Upper lobe of right lung (tissue), 1 donor: ENCODE measurements around the gene EPHA10. TPM values are rescaled to one million over a fixed set of nuclear protein-coding genes. Genes with fewer than 3 reads are reported as not detected.
"Not testable (repeated sequence)": the region's sequence is repeated elsewhere in the genome, so short reads cannot be mapped to it uniquely, and the experiment has no call there.

ENCODE experiments used
- ATAC-seq: fragments of 200-7000 bp; cut with Tn5 transposase; one replicate; pipeline ENCODE4 v1.9.1; 2020; ENCODE audit warnings: mild to moderate bottlenecking, moderate library complexity
- DNase-seq: peaks from one replicate; pipeline ENCODE4 v3.0.0-alpha.2; 2020
- H3K27ac ChIP-seq: fragments of 200-600 bp; one replicate; pipeline ENCODE4 v1.8.0; 2022
- H3K27me3 ChIP-seq: fragments of 200-600 bp; one replicate; pipeline ENCODE4 v1.8.0; 2022; ENCODE audit warnings: mild to moderate bottlenecking
- H3K36me3 ChIP-seq: fragments of 200-600 bp; one replicate; pipeline ENCODE4 v1.8.0; 2022
- H3K4me1 ChIP-seq: fragments of 200-600 bp; one replicate; pipeline ENCODE4 v1.8.0; 2022
- H3K4me3 ChIP-seq: fragments of 200-600 bp; one replicate; pipeline ENCODE4 v1.8.0; 2022; ENCODE audit warnings: mild to moderate bottlenecking
- H3K9me3 ChIP-seq: fragments of 200-600 bp; one replicate; pipeline ENCODE4 v1.8.0; 2022
- intact Hi-C: fragments of 100-400 bp; cut with DNase I; formaldehyde crosslinking; loops from one replicate; pipeline ENCODE4 v1.11.0; 2022
- total RNA-seq: library from RNA; stranded (reverse); fragmentation: NEBNext Ultra II Directional; extraction: Animal tissue kit (Norgen Biotek cat#: 25700); gene quantifications from one replicate; pipeline ENCODE4 v1.2.1, GENCODE V29; 2021
- TF ChIP-seq, protein P1 (sequence below): fragments of 200-600 bp; IDR thresholded peaks from one replicate; pipeline ENCODE4 v1.8.0; 2022; ENCODE audit warnings: antibody characterized with exemption
- donor health status: DM: no; HTN: yes; CAD: no; lungs with severe emphysema.

EPHA10 gene
- total RNA-seq, 1 donor from 2014 or later = 1.4 TPM

DNA sequence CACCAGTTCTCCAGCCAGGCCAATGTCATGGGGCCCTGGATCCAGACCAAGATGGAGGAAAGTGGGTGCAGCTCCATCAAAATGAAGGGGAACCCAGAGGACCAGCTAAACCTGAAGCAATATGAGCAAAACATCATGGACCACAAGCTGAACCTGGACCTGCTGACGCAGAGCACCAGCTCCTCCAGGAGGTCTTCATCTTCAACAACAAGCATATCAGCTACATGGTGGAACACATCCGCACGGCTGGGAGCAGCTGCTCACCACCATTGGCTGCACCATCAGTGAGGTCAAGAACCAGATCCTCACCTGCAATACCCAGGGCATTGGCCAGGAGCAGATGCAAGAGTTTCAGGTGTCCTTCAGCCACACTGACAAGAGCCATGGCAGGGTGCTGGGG, 13.7 kb upstream of the EPHA10 start:
- Histone ChIP-seq H3K4me3 (no peak overlapping the region), H3K9me3 (no peaks in the 10 kb centered on the region), H3K27me3 (peaks cover 4% of the 10 kb centered on the region), H3K36me3 (no peaks in the 10 kb centered on the region), H3K27ac (no peak overlapping the region), H3K4me1 (no peaks in the 10 kb centered on the region)
- DNase-seq = no peak
- TF ChIP-seq, protein P1, sequence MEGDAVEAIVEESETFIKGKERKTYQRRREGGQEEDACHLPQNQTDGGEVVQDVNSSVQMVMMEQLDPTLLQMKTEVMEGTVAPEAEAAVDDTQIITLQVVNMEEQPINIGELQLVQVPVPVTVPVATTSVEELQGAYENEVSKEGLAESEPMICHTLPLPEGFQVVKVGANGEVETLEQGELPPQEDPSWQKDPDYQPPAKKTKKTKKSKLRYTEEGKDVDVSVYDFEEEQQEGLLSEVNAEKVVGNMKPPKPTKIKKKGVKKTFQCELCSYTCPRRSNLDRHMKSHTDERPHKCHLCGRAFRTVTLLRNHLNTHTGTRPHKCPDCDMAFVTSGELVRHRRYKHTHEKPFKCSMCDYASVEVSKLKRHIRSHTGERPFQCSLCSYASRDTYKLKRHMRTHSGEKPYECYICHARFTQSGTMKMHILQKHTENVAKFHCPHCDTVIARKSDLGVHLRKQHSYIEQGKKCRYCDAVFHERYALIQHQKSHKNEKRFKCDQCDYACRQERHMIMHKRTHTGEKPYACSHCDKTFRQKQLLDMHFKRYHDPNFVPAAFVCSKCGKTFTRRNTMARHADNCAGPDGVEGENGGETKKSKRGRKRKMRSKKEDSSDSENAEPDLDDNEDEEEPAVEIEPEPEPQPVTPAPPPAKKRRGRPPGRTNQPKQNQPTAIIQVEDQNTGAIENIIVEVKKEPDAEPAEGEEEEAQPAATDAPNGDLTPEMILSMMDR = no peak
- ATAC-seq = no peak
- intact Hi-C loops = no loop called here

DNA sequence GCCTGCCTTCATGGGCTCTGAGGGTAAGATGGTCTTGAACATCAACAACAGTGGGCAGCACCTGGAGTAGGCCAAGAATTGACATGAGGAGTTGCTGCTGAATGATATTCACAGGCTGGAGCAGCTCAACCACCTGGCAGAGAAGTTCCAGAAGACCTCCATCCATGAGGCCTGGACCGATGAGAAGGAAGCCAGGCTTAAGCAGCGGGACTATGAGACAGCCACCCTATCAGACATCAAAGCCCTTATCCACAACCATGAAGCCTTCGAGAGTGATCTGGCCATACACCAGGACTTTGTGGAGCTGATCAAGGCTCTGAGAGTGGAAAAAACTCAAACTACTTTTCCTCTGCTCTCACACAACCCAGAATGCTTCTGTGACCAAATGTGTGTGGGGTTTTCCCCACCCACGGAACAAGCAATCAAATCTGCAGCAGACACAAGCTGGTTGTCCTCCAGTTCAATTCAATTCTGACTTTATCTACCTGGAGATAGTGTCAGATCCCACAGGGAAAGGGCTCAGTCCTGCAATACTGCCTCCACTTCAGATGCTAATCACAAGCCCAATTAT, 12.1 kb upstream of the EPHA10 start:
- ATAC-seq (no peak), DNase-seq (no peak)
- Histone ChIP-seq H3K4me1 (no peaks in the 10 kb centered on the region), H3K27me3 (peaks cover 4% of the 10 kb centered on the region), H3K27ac (no peak overlapping the region), H3K9me3 (no peaks in the 10 kb centered on the region), H3K36me3 (no peaks in the 10 kb centered on the region), H3K4me3 (no peak overlapping the region)
- TF ChIP-seq, protein P1 = no peak
- intact Hi-C loops = no loop called here

DNA sequence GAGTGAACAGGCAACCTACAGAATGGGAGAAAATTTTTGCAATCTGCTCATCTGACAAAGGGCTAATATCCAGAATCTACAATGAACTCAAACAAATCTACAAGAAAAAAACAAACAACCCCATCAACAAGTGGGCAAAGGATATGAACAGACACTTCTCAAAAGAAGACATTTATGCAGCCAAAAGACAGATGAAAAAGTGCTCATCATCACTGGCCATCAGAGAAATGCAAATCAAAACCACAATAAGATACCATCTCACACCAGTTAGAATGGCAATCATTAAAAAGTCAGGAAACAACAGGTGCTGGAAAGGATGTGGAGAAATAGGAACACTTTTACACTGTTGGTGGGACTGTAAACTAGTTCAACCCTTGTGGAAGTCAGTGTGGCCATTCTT, 6.5 kb upstream of the EPHA10 start:
- not testable (repeated sequence) for DNase-seq, H3K27ac ChIP-seq, ATAC-seq

DNA sequence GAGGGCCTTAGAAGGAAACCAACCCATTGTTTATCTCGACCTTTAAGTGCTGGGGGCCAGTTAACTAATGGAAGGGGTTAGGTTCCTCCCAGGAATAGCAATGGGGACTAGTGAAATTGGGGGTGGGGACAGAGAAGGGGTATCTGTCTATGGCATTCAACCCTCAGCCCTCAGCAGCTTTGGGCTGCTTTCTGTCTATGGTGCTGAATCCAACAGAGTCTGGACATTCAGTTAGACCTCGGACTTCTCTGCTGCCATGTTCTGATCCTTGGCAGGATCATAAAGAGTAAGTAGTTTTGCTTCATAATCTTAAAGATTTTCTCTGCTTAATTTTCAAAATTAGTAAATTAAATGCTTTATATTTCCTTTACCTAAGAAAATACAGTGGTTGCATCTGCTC, 2.6 kb upstream of the EPHA10 start:
- no peaks in the 10 kb centered on the region for H3K4me1 ChIP-seq
- H3K27me3 ChIP-seq = peaks cover 65% of the 10 kb centered on the region
- TF ChIP-seq, protein P1 = no peak
- no peak for DNase-seq
- H3K9me3 ChIP-seq = no peaks in the 10 kb centered on the region
- intact Hi-C loops = no loop called here
- no peak for ATAC-seq
- H3K4me3 ChIP-seq = no peak overlapping the region
- H3K27ac ChIP-seq = no peak overlapping the region
- H3K36me3 ChIP-seq = no peaks in the 10 kb centered on the region

More for the DNA sequence above, 6.5 kb upstream of the EPHA10 start:
- intact Hi-C loops, H3K9me3 ChIP-seq, H3K36me3 ChIP-seq, H3K4me1 ChIP-seq, H3K4me3 ChIP-seq: not testable (repeated sequence)
- H3K27me3 ChIP-seq = peaks cover 32% of the 10 kb centered on the region

DNA sequence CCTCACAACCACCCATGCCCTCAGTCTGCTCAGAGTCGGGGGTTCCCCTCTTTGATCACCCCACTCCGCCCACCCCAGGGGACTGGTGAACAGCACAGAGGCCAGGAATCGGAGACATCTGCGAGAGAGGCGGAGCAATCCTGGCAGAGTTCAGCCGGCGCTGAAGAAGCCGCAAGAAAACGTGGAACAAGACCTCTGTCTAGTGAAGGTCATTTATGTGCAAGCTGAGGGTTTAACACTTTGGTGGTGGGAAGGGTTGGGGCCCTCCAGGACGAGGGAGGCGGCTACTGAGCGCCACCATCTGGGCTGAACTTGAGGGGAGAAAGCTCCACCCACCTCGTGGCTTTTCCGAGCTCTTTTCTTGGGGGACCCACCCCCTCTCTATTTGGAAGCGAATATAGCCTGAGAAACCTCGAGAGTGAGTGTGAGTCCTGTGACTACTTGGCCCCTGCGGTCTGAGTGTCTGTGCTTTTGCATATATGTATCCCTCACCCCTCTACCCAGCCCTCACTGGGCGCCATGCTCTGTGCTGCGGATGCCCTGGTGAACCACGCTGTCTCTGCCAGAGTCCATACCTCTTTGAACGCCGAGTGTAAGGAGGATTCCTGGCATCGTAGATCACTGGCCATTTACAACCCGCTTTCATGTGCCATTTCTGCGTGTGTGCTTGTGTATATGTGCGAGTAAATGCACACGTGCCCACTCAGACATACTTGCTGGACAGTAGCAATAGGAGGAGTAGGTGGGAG, 1.2 kb upstream of the EPHA10 start:
- Histone ChIP-seq H3K4me1 (no peaks in the 10 kb centered on the region), H3K9me3 (no peaks in the 10 kb centered on the region), H3K27ac (no peak overlapping the region), H3K4me3 (no peak overlapping the region), H3K36me3 (no peaks in the 10 kb centered on the region), H3K27me3 (peaks cover 76% of the 10 kb centered on the region)
- intact Hi-C loops = no loop called here
- DNase-seq (no peak), ATAC-seq (no peak)
- TF ChIP-seq, protein P1 = no peak

DNA sequence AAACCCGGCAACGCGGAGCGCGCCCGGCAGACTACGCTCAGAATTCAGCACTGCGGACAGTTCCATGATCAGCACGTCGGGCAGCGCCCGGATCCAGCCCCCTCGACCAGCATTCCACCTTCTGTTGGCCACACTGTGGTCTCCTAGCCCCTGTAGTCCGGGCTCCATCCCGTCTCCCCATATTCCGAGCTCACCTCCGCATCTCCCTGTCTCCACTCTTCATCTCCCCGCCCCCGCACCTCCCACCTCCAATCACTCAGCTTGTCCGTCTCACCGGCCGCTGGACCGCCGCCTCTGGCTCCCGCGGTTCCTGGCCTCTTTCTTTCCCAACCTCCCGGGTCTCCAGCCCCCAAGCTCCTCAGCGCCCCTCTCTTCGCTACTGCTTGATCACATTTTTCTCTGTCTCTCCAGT, 500 bp downstream of the EPHA10 start:
- intact Hi-C loops = no loop called here
- DNase-seq (no peak), ATAC-seq (peak; percentile 57)
- Histone ChIP-seq H3K27ac (no peak overlapping the region), H3K27me3 (peaks cover 85% of the 10 kb centered on the region), H3K36me3 (no peaks in the 10 kb centered on the region), H3K9me3 (no peaks in the 10 kb centered on the region), H3K4me1 (no peaks in the 10 kb centered on the region), H3K4me3 (no peak overlapping the region)
- TF ChIP-seq, protein P1 = no peak
